HepG2 (cell line): ENCODE measurements around the gene C1QTNF5. TPM values are rescaled to one million over a fixed set of nuclear protein-coding genes. Genes with fewer than 3 reads are reported as not detected.

Source experiments
- ATM ChIP-seq: fragments of 450-650 bp; IDR thresholded peaks from 2 replicates; pipeline ENCODE4 v1.7.1; 2017; ENCODE audit warnings: mild to moderate bottlenecking, borderline replicate concordance
- BCL6 ChIP-seq: IDR thresholded peaks from 2 replicates; pipeline ENCODE4 v1.6.1; 2016; ENCODE audit warnings: missing genetic modification reagents, missing compliant biosample characterization
- CREM ChIP-seq, 2 experiments: sonication (generic) in 1 of 2; formaldehyde crosslinking in 1 of 2; IDR thresholded peaks; 2 replicates each; pipeline versions ENCODE4 v1.4.0 to v1.6.1; 2016 to 2020; ENCODE audit warnings: antibody characterized with exemption in 1 of 2, mild to moderate bottlenecking in 1 of 2, missing genetic modification reagents in 1 of 2
- ERF ChIP-seq: IDR thresholded peaks from 2 replicates; pipeline ENCODE4 v1.6.1; 2018; ENCODE audit warnings: missing biosample characterization, missing genetic modification reagents
- HDAC2 ChIP-seq: sonication (generic); formaldehyde crosslinking; IDR thresholded peaks from 2 replicates; pipeline ENCODE4 v1.4.0; 2020; ENCODE audit warnings: missing genetic modification reagents
- HMG20A ChIP-seq: IDR thresholded peaks from 2 replicates; pipeline ENCODE4 v1.6.1; 2016; ENCODE audit warnings: borderline replicate concordance
- IKZF5 ChIP-seq: IDR thresholded peaks from 2 replicates; pipeline ENCODE4 v1.6.1; 2018; ENCODE audit warnings: missing genetic modification reagents, mild to moderate bottlenecking, missing compliant biosample characterization
- KAT7 ChIP-seq: IDR thresholded peaks from 2 replicates; pipeline ENCODE4 v1.6.1; 2018; ENCODE audit warnings: borderline replicate concordance, missing compliant biosample characterization
- MIXL1 ChIP-seq: IDR thresholded peaks from 2 replicates; pipeline ENCODE4 v1.6.1; 2016
- PBX2 ChIP-seq: IDR thresholded peaks from 2 replicates; pipeline ENCODE4 v1.6.1; 2016; ENCODE audit warnings: control low read depth
- RFX3 ChIP-seq: IDR thresholded peaks from 2 replicates; pipeline ENCODE4 v1.6.1; 2016; ENCODE audit warnings: missing biosample characterization, missing genetic modification reagents
- RORA ChIP-seq: sonication (generic); formaldehyde crosslinking; IDR thresholded peaks from 2 replicates; pipeline ENCODE4 v1.5.0; 2020; ENCODE audit warnings: mild to moderate bottlenecking, missing genetic modification reagents, moderate library complexity
- SP5 ChIP-seq: IDR thresholded peaks from 2 replicates; pipeline ENCODE4 v1.6.1; 2016; ENCODE audit warnings: low read depth, borderline replicate concordance
- ZBTB7B ChIP-seq: sonication (generic); formaldehyde crosslinking; IDR thresholded peaks from 2 replicates; pipeline ENCODE4 v1.4.0; 2020; ENCODE audit warnings: missing genetic modification reagents
- ZNF296 ChIP-seq: sonication (generic); formaldehyde crosslinking; conservative IDR thresholded peaks from 2 replicates; pipeline ENCODE4 v1.5.0; 2020; ENCODE audit warnings: mild to moderate bottlenecking, missing genetic modification reagents
- ZNF704 ChIP-seq: sonication (generic); formaldehyde crosslinking; IDR thresholded peaks from 2 replicates; pipeline ENCODE4 v1.8.1; 2023; ENCODE audit warnings: mild to moderate bottlenecking, inconsistent platforms, moderate library complexity, missing genetic modification reagents, borderline replicate concordance
- ZNF766 ChIP-seq: sonication (generic); formaldehyde crosslinking; IDR thresholded peaks from 2 replicates; pipeline ENCODE4 v1.5.0; 2020; ENCODE audit warnings: missing genetic modification reagents, borderline replicate concordance
- polyA plus RNA-seq, 8 experiments: library from polyadenylated mRNA; depleted of rRNA in 3 of 8; stranded (reverse) in 7 of 8; unstranded in 1 of 8; fragments of >200 nt; fragmentation: Illumina TruSeq in 4 of 8; extraction: Trizol in 4 of 8; gene quantifications; 2 replicates each; pipeline versions ENCODE4 v1.2.1 to v1.2.3, GENCODE V29; 2011 to 2016; ENCODE audit warnings: low read depth in 4 of 8, missing spikeins in 1 of 8, mixed read lengths in 1 of 8; ENCODE audit not compliant: insufficient read depth in 1 of 8
- total RNA-seq, 5 experiments: library from RNA; depleted of rRNA; stranded (reverse); fragments of >200 nt; fragmentation: Illumina TruSeq; extraction: Trizol; gene quantifications; 2 replicates each; pipeline ENCODE4 v1.2.3, GENCODE V29; 2016; ENCODE audit warnings: low read depth in 1 of 5
- TF ChIP-seq, protein P1 (sequence below), 2 experiments: sonication (generic) in 1 of 2; formaldehyde crosslinking in 1 of 2; IDR thresholded peaks; 2 replicates each; pipeline versions ENCODE4 v1.4.0 to v1.6.1; 2016 to 2020; ENCODE audit warnings: borderline replicate concordance in 1 of 2, low read depth in 1 of 2, mild to moderate bottlenecking in 1 of 2, missing genetic modification reagents in 1 of 2
- TF ChIP-seq, protein P2 (sequence below): sonication (generic); formaldehyde crosslinking; conservative IDR thresholded peaks from 2 replicates; pipeline ENCODE4 v1.8.0; 2022; ENCODE audit warnings: low read depth, missing genetic modification reagents
- TF ChIP-seq, protein P3 (sequence below): sonication (generic); formaldehyde crosslinking; IDR thresholded peaks from 2 replicates; pipeline ENCODE4 v1.8.0; 2022; ENCODE audit warnings: missing genetic modification reagents, mild to moderate bottlenecking, inconsistent platforms, borderline replicate concordance

C1QTNF5 gene
- total and polyA plus RNA-seq, 2 of the 13 experiments (the other 11 are each of a cell fraction or from before 2014, with no cell fraction given) = 0.86 to 1.2 TPM

GRCh38 chr11:119352857-119353260 lies 12.2 kb upstream of the C1QTNF5 start (continued):
- TF ChIP-seq IKZF5 (peak; percentile 46; the same call in 1 of the 2 replicates), ZNF704 (CRISPR knock-in tag) (no peak), SP5 (CRISPR knock-in tag) (peak; percentile 70), HMG20A (CRISPR knock-in tag) (peak; percentile 52; the same call in 1 of the 2 replicates), RORA (CRISPR knock-in tag) (no peak), ERF (peak; percentile 53; the same call in 1 of the 2 replicates), HDAC2 (CRISPR knock-in tag) (peak; percentile 85), RFX3 (CRISPR knock-in tag) (peak; percentile 86), PBX2 (no peak), ZNF296 (CRISPR knock-in tag) (no peak), CREM (IDR thresholded peaks at IDR 0.05) (no peak), CREM (CRISPR knock-in tag; IDR thresholded peaks at IDR 0.05) (no peak), ZNF766 (CRISPR knock-in tag) (no peak), MIXL1 (peak; percentile 19; the same call in 1 of the 2 replicates), ZBTB7B (CRISPR knock-in tag) (0 out of 2 replicates have a peak, but pooled peaks have one; percentile 22), BCL6 (CRISPR knock-in tag) (peak; percentile 53), ATM (no peak), KAT7 (CRISPR knock-in tag) (0 out of 2 replicates have a peak, but pooled peaks have one; percentile 36)
- TF ChIP-seq, protein P1, sequence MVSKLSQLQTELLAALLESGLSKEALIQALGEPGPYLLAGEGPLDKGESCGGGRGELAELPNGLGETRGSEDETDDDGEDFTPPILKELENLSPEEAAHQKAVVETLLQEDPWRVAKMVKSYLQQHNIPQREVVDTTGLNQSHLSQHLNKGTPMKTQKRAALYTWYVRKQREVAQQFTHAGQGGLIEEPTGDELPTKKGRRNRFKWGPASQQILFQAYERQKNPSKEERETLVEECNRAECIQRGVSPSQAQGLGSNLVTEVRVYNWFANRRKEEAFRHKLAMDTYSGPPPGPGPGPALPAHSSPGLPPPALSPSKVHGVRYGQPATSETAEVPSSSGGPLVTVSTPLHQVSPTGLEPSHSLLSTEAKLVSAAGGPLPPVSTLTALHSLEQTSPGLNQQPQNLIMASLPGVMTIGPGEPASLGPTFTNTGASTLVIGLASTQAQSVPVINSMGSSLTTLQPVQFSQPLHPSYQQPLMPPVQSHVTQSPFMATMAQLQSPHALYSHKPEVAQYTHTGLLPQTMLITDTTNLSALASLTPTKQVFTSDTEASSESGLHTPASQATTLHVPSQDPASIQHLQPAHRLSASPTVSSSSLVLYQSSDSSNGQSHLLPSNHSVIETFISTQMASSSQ (IDR thresholded peaks at IDR 0.05; ENCODE audit: low read depth) = no peak
- TF ChIP-seq, protein P1 (CRISPR knock-in tag; IDR thresholded peaks at IDR 0.05; ENCODE audit: borderline replicate concordance) = 0 out of 2 replicates have a peak, but pooled peaks have one; percentile 21
- TF ChIP-seq, protein P2, sequence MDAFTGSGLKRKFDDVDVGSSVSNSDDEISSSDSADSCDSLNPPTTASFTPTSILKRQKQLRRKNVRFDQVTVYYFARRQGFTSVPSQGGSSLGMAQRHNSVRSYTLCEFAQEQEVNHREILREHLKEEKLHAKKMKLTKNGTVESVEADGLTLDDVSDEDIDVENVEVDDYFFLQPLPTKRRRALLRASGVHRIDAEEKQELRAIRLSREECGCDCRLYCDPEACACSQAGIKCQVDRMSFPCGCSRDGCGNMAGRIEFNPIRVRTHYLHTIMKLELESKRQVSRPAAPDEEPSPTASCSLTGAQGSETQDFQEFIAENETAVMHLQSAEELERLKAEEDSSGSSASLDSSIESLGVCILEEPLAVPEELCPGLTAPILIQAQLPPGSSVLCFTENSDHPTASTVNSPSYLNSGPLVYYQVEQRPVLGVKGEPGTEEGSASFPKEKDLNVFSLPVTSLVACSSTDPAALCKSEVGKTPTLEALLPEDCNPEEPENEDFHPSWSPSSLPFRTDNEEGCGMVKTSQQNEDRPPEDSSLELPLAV = no peak
- TF ChIP-seq, protein P3, sequence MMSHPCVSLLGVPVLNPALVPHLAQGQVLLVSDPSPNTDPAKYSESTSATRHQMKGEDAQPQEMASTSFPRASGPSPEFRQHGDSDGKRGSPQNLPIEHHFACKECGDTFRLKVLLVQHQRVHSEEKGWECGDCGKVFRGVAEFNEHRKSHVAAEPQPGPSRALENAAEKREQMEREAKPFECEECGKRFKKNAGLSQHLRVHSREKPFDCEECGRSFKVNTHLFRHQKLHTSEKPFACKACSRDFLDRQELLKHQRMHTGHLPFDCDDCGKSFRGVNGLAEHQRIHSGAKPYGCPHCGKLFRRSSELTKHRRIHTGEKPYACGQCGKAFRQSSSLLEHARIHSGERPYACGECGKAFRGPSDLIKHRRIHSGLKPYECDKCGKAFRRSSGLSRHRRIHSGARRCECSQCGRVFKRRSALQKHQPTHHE (CRISPR knock-in tag) = no peak
